Limb (tissue), 2 donors: ENCODE measurements around the gene EHBP1L1.

ENCODE experiments used
- DNase-seq, 2 donors: peaks; one replicate each; pipeline ENCODE4 v3.0.0-alpha.2; 2016; ENCODE audit errors: extremely low spot score in 2 of 2

EHBP1L1 gene

DNA sequence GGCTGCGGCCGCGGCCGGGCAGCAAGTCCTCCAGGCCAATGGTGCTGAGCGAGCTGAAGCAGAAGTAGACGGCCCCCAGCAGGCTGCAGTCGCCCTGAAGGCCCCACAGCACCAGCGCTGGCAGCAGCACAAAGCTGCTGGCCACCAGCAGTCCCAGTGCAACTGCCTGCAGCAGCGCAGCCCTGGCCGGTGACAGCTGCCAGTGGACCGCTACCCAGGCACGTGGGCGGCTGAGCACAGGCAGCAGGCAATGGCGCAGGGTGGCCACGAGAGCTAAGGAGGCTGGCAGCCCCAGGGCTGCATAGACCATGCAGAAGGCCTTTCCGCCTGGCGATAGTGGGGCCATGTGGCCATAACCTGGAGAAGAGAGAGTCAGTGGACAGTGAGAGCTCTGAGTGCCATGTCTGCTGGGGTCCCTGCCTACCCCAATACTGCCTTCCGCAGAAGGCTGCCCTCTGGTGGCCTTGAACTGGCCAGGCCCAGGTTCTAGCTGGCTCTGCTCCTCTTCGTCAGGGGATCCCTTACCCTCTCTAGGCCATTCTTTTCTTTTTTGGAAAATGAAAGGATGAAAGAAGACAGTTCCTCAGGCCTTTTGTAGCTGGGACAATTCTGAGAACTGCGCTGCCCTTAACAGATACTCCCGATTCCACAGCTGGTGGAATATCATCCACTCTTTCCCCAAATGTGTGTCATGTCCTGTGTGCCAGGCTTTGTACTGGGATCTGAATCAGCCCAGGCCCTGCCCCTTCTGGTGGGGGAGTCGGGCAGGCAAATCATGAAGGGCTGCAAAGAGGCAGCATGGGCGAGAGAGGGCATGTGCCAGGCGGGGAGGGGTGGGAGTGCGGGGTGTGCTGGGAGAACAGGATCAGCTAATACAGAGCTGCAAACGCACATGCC, 17.9 kb downstream of the EHBP1L1 start:
- DNase-seq = no peak

GRCh38 chr11:65595131-65595530, 19.3 kb downstream of the EHBP1L1 start:
- DNase-seq = no peak

DNA sequence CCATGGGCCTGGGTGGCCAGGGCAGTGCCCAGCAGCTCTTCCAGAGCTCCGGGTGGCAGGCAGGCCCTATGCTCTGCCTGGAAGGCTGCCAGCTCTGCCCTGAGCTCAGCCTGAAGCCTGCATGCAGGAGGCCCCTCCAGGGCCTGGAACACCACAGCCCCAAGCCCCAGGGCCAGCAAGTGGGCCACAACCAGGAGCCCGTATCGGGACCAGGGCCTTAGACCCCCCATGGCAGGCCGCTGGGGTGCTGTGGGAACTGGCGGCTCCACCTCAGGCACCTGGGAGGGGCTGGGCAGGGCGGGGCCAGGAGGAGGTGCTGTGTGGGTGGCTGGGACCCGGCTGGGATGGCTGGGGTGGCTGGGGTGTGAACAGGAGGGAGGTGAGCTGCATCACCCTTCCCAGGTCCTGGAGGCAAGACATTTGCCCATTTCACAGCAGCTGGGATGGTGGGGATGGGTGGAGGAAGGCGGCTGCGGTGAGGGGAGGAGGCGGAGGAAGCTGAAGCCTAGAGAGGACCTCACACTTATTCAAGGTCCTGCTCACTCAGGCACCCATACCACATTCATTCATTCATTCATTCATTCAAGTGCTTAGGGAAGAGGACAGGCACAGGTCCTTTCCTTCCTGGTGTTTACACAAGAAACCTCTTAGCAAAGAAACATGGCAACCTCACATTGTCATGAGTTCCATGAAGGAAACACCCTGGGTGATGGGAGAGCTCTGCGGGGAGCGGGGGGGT, 19.9 kb downstream of the EHBP1L1 start, which contains the start of gene KCNK7:
Gene KCNK7 (minus strand): TSS at position 258 of the 739 bp plus-strand sequence. CDS start 28 bp downstream, at position 230.
- no peak for DNase-seq

- DNase-seq = no peak
Measured at GRCh38 chr11:65596520-65596919, 20.7 kb downstream of the EHBP1L1 start.

GRCh38 chr11:65598258-65598699, 22.4 kb downstream of the EHBP1L1 start:
- DNase-seq = no peak

DNA sequence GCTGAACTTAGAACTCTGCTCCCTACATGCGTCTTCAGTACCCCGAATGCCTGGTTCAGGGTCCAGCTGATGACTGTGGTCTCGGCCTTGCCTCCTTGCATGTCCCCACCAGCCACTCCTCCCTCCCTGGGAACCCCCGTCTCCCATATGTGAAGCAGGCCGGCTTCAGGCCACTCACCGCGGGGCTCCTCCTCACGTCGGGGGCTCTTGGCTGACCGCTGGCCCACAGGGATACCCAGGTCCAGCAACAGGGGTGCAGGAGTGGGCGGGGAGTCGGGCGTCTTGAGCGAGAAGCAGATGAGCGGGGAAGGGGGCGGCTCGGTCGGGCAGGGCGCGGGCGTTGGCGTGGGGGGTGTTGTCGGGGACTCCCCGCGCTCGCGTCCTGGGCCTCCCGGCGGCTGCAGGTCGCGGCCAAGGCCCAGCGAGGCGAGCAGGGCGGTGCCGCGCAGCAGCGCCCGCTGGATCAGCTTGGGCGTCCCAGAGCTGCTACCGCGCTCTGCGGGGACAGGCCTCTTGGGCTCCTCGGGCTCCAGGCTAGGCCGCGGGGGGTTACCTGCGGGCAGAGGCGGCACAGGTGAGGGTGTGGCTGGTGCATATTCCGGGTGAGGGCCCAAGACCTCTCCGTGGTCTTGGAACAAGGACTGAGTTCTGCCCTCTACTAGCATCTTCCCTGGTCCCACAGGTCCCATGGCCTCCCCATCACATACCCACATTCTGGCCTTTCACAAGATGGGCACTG, 23.5 kb downstream of the EHBP1L1 start:
- no peak for DNase-seq

- no peak for DNase-seq
Measured at GRCh38 chr11:65599955-65600246, 24.0 kb downstream of the EHBP1L1 start.

GRCh38 chr11:65604258-65604657, 28.4 kb downstream of the EHBP1L1 start:
- DNase-seq = no peak

DNA sequence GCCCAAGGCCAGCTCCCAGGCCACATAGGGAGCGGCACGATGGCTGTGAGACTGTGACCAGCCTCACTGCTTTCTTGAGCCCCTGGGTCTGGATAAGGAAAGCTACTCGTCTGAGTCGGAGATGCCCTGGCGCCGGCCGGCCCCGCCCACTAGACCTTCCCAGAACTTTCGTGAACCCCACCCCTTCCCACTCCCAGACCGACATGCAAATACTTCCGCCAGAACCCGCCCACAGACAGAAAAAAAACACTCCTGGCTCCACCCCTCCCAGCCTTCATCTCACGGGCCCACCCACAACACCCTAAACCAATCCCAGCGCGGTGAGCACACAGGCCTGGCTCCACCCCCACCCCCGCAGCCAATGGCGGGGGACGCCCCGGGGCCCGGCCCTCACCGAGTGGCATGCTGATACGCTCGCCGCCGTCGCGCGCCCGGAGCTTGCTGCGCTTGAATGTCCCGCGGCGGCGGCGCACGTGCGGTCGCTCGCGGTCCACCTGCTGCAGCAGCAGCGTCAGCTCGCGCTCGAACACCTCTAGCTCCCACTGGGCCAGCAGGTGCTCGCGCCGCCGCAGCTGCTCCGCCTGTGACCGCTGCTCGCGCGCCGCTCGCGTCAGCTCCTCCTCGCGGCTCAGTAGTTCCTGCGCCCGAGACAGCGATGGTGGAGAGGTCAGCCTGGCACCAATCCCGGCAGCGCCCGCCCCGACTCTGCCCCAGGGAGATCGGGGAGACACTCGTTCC, 31.2 kb downstream of the EHBP1L1 start:
- DNase-seq = peak; percentile 94 to 96

DNA sequence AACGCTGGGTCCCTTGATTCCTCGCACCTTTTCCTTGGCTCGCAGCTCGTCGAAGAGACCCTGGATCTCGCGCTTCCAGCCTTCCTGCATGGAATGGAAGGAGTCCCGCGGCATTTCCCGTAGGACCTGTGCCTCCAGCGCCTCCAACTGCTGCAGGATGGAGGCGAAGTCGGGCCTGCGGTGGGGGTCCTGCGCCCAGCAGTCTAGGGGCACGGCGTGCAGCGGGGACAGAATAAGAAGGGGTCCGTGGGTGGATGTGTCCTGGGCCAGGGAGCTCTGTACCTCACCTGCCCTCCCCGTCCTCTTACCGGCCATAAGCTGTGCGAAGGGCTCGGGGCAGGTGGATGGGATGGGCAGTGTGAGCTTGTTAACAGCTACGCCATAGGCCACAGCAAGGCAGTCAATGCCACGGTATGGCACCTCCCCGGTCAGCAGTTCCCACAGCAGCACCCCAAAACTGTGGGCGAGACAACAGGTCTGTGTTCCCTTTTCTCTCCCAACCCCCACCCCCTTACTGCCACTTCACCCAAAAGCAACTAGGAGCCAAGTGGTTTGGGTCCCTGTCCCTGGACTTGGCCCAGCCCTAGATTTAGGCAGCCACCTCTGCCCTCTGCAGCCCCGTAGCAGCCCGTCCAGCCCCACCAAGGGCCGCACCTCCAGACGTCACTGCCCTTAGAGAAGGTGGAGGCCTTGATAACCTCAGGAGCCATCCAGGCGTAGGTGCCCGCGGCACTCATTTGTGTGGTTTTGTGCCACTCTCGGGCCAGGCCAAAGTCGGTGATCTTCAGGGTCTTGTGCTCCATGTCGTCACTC, 32.0 kb downstream of the EHBP1L1 start:
- no peak for DNase-seq

DNA sequence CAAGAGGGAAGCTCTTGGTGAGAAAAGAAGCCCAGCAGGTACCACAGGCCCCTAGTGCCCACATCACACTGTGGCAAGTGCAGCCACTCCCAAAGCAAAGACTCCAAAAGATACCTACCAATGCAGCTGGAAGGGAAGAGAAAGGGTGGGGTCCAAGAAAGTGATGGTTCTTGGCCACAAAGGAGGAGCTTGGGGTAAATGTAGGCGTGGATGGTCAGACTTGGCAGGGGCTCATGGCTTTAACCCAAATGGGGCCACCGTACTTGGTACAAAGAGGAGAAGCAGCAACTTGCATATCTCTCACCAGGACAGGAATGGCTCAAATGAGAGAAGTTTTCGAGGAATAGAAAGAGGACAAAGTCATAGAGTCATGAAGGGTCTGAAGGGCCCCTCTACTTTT, 33.4 kb downstream of the EHBP1L1 start:
- no peak for DNase-seq

GRCh38 chr11:65609665-65610064, 33.8 kb downstream of the EHBP1L1 start:
- no peak for DNase-seq

DNA sequence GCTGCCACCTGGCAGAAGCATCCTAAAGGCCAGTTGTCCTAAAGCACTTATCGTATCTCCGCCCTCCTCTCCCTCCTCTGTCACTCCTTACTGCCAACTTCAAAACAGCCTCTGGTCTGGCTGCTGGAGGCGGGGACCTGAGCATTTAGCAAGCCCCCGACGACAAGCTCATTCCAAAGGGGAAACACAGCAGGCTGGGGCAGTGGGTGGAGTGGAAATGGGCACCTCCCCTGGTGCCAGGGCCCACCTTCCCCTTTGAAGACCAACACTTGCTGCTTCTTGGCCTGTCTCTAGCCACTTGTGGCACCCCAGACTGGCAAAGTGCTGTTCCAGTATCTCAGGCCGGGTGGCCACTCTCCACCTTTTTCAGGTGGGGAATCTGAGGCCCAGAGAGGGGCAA, 34.6 kb downstream of the EHBP1L1 start:
- DNase-seq = no peak

- no peak for DNase-seq
Measured at GRCh38 chr11:65611028-65611757, 35.3 kb downstream of the EHBP1L1 start.

GRCh38 chr11:65611758-65612603, 36.1 kb downstream of the EHBP1L1 start:
- no peak for DNase-seq

- no peak for DNase-seq
Measured at GRCh38 chr11:65612691-65613090, 36.8 kb downstream of the EHBP1L1 start.

DNA sequence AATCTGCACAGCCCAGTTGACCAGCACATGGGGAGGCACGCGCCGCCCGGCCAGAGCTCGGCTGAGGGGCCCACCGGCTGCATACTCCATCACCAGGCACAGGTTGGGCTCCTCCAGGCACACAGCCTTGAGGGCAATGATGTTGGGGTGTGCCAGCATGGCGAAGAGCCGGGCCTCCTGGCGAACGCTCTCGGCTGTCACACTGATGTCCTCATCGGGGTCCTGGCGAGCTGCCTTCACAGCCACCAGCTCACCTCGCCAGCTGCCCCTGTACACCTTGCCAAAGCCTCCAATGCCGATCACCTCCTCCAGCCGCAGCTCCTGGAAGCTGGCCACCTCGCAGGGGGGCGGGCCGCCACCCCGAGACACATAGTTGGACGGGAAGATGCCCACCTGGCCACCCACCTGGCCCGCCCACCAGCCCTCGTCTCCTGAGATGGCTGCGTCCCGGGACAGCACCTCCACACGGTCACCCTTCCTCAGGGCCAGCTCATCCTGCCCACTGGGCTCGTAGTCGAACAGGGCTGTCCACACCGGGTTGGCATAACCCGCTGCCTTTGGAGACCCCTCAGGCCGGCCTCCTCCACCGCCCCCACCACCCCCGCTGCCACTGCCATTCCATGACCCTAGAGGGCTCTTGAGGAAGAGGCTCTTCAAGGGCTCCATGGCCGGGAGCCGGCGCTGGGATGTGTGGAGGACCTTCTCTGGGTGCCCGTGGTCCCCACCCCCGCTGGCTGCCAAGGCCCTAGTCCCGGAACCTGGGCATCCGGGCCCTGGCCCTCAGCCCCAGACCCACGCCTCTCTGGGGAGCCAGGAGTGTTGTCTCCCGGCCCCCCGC, 37.5 kb downstream of the EHBP1L1 start:
- DNase-seq = no peak
